Trophoblast cell (in vitro differentiated cells and primary cell): ENCODE data around the gene UNC93A.
"Not testable (repeated sequence)": the region's sequence is repeated elsewhere in the genome, so short reads cannot be mapped to it uniquely, and the experiment has no call there.

ENCODE experiments used
- DNase-seq, 2 donors: peaks; one replicate each; pipeline ENCODE4 v3.0.0-alpha.2; 2016
- H2AFZ ChIP-seq: 2 replicates; pipeline ENCODE4 v1.6.1; 2013; ENCODE audit warnings: low read length, moderate library complexity, mild to moderate bottlenecking; ENCODE audit not compliant: insufficient read depth, poor library complexity
- H2AK5ac ChIP-seq: 2 replicates; pipeline ENCODE4 v1.6.1; 2013; ENCODE audit warnings: mild to moderate bottlenecking, low read length
- H2BK120ac ChIP-seq: 2 replicates; pipeline ENCODE4 v1.6.1; 2013; ENCODE audit warnings: low read length, mild to moderate bottlenecking, moderate library complexity; ENCODE audit not compliant: insufficient read depth, poor library complexity
- H2BK12ac ChIP-seq: 2 replicates; pipeline ENCODE4 v1.6.1; 2013; ENCODE audit warnings: mild to moderate bottlenecking, low read length, moderate library complexity
- H2BK5ac ChIP-seq: 2 replicates; pipeline ENCODE4 v1.6.1; 2013; ENCODE audit warnings: low read length, low read depth, moderate library complexity, mild to moderate bottlenecking; ENCODE audit not compliant: poor library complexity
- H3K14ac ChIP-seq: 2 replicates; pipeline ENCODE4 v1.6.1; 2013; ENCODE audit warnings: mild to moderate bottlenecking, low read length
- H3K18ac ChIP-seq: 2 replicates; pipeline ENCODE4 v1.6.1; 2013; ENCODE audit warnings: mild to moderate bottlenecking, low read length
- H3K23ac ChIP-seq: 2 replicates; pipeline ENCODE4 v1.6.1; 2013; ENCODE audit warnings: low read length
- H3K27ac ChIP-seq: 2 replicates; pipeline ENCODE4 v1.5.1; 2013; ENCODE audit warnings: low read depth, mild to moderate bottlenecking, inconsistent platforms, low read length, moderate library complexity
- H3K27me3 ChIP-seq: 2 replicates; pipeline ENCODE4 v1.6.1; 2013; ENCODE audit warnings: inconsistent platforms, mild to moderate bottlenecking, low read length, moderate library complexity; ENCODE audit not compliant: insufficient read depth
- H3K36me3 ChIP-seq, 2 experiments: 1 replicate in 1 of 2; 2 replicates in 1 of 2; pipeline ENCODE4 v1.6.1; 2013; ENCODE audit warnings: low read length in 2 of 2, mild to moderate bottlenecking in 2 of 2, moderate library complexity in 1 of 2; ENCODE audit not compliant: insufficient read depth in 2 of 2, control insufficient read depth in 1 of 2
- H3K4ac ChIP-seq: 2 replicates; pipeline ENCODE4 v1.6.1; 2013; ENCODE audit warnings: low read depth, mild to moderate bottlenecking, low read length, moderate library complexity
- H3K4me1 ChIP-seq, 2 experiments: 1 replicate in 1 of 2; 2 replicates in 1 of 2; pipeline ENCODE4 v1.6.1; 2013; ENCODE audit warnings: low read length in 2 of 2, mild to moderate bottlenecking in 2 of 2, moderate library complexity in 1 of 2; ENCODE audit not compliant: insufficient read depth in 2 of 2, control insufficient read depth in 1 of 2
- H3K4me2 ChIP-seq: 2 replicates; pipeline ENCODE4 v1.6.1; 2013; ENCODE audit warnings: inconsistent platforms, mild to moderate bottlenecking, low read length, moderate library complexity
- H3K4me3 ChIP-seq: 2 replicates; pipeline ENCODE4 v1.5.1; 2013; ENCODE audit warnings: mild to moderate bottlenecking, low read depth, low read length, inconsistent platforms
- H3K79me1 ChIP-seq: one replicate; pipeline ENCODE4 v1.6.1; 2013; ENCODE audit warnings: low read length
- H3K79me2 ChIP-seq: 2 replicates; pipeline ENCODE4 v1.6.1; 2013; ENCODE audit warnings: low read length, mild to moderate bottlenecking; ENCODE audit not compliant: control insufficient read depth, insufficient read depth, poor library complexity
- H3K9ac ChIP-seq: 2 replicates; pipeline ENCODE4 v1.6.1; 2013; ENCODE audit warnings: mild to moderate bottlenecking, low read length
- H3K9me3 ChIP-seq: 2 replicates; pipeline ENCODE4 v1.6.1; 2013; ENCODE audit warnings: low read depth, mild to moderate bottlenecking, control low read depth, inconsistent platforms, low read length; ENCODE audit not compliant: insufficient read depth
- H4K12ac ChIP-seq: 2 replicates; pipeline ENCODE4 v1.6.1; 2013; ENCODE audit warnings: low read depth, mild to moderate bottlenecking, low read length, moderate library complexity
- H4K8ac ChIP-seq: 2 replicates; pipeline ENCODE4 v1.6.1; 2013; ENCODE audit warnings: low read depth, mild to moderate bottlenecking, low read length, moderate library complexity
- H4K91ac ChIP-seq: one replicate; pipeline ENCODE4 v1.6.1; 2013; ENCODE audit warnings: low read depth, mild to moderate bottlenecking, low read length, moderate library complexity
- WGBS: extraction: QIAGEN DNeasy Blood & Tissue Kit; methylation state at CpG from one replicate; pipeline ENCODE4 v1.1.7; 2013; ENCODE audit warnings: missing lambda C conversion rate; ENCODE audit not compliant: insufficient read length, insufficient coverage; ENCODE audit errors: extremely low coverage; 5-methylcytosine and 5-hydroxymethylcytosine counted together

UNC93A gene

DNA sequence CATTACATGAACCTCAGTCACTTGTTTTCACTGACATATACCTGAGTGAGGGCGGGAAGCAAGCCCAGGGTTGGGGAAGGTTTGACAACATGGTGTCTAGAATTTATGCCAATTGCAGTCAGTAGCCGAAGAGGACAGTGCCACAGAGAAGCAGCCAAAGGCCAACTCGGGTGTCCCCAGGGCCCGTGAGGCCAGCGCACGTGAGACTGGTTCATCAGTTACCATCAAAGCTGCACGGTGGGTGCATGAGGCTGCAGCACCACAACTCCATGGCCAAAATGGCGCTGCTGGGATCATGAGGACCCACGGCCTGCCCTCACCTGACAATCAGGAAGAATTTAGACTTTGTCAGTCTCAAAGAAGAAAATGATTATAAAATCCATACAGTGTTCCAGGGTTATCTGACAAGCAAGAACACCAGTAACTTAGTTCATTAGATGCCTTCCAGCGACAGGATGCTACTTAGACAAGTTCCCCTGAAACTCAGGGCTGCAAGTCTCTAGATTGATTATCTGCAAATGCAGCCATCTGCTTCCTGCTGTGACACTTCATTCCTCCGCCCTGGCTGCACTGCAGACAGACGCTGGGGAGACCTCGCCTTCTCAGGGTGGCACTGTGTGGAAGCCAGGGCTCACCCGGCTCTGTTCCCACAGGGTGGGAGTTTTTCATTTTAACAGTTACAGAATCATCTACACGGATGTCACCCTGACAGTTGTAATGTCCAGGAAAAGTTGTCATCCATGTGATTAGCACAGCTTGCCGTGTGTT, 12.8 kb upstream of the UNC93A start:
- not testable (repeated sequence) for H3K9me3 ChIP-seq, H3K18ac ChIP-seq, H2AFZ ChIP-seq, H3K4me2 ChIP-seq, H3K36me3 ChIP-seq, H3K79me2 ChIP-seq, H3K9ac ChIP-seq, H4K12ac ChIP-seq, DNase-seq, H3K27me3 ChIP-seq
- Histone ChIP-seq H3K27ac (peak overlapping the region; percentile 20), H4K91ac (peak overlapping the region; percentile 71), H2BK5ac (peak overlapping the region; percentile 61), H2BK12ac (peak overlapping the region; percentile 19), H4K8ac (peak overlapping the region; percentile 8), H3K4me1 (peaks cover 11 to 23% of the 10 kb centered on the region in 2 experiments), H3K14ac (peak overlapping the region; percentile 12), H3K4me3 (peak overlapping the region; percentile 15), H3K4ac (peak overlapping the region; percentile 30), H3K79me1 (peaks cover 11% of the 10 kb centered on the region), H2BK120ac (peak overlapping the region; percentile 6), H3K23ac (peak overlapping the region; percentile 37), H2AK5ac (peak overlapping the region; percentile 18)
- WGBS: no CpG with 5 or more reads among the region's 16 CpGs

DNA sequence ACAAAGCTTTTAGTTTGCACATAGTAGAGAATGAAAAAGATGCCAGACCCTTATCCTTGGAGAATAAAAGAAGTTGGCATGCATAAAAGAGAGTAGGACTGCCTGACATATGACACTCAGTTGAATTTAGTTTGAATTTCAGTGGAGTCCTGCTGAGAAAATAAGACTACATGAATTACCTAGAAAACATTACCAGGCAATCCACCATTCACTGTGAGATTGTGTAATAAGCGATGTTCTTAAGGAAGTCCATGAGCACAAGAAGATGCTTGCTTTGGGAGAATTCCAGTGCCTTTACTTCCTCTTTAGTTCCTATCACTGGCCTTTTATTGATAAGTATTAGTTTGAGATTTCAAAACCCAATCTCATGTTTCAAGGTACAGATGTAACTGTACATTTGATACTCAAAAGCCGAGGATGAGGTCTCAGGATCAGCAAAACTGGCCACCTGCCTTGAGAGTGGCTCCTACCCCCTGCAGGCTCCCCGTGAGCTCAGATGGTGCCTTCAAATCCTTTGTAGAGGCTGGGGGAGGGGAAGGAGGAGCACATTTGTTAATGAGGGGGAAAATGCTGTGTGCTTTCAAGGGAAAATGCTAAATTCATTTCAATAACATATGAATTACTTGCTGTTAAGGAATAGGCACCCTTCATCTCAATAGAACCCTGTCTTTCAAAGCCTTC, 11.2 kb upstream of the UNC93A start:
- H3K14ac ChIP-seq: no peak overlapping the region
- H3K4me1 ChIP-seq: peaks cover 10 to 21% of the 10 kb centered on the region in 2 experiments
- H3K9me3 ChIP-seq: no peaks in the 10 kb centered on the region
- H2AK5ac ChIP-seq: no peak overlapping the region
- no peak overlapping the region for H3K4me2 ChIP-seq
- no peak overlapping the region for H3K23ac ChIP-seq
- H4K91ac ChIP-seq: no peak overlapping the region
- H2BK12ac ChIP-seq: no peak overlapping the region
- no peaks in the 10 kb centered on the region for H3K36me3 ChIP-seq
- DNase-seq: no peak
- no peak overlapping the region for H2AFZ ChIP-seq
- H4K12ac ChIP-seq: no peak overlapping the region
- H3K4ac ChIP-seq: no peak overlapping the region
- WGBS: no CpG with 5 or more reads among the region's 3 CpGs
- H3K4me3 ChIP-seq: no peak overlapping the region
- no peak overlapping the region for H4K8ac ChIP-seq
- H3K18ac ChIP-seq: no peak overlapping the region
- no peak overlapping the region for H2BK5ac ChIP-seq
- H3K9ac ChIP-seq: no peak overlapping the region
- H3K79me2 ChIP-seq: no peaks in the 10 kb centered on the region
- H3K27ac ChIP-seq: no peak overlapping the region
- no peak overlapping the region for H2BK120ac ChIP-seq
- H3K27me3 ChIP-seq: no peaks in the 10 kb centered on the region
- H3K79me1 ChIP-seq: peaks cover 11% of the 10 kb centered on the region

DNA sequence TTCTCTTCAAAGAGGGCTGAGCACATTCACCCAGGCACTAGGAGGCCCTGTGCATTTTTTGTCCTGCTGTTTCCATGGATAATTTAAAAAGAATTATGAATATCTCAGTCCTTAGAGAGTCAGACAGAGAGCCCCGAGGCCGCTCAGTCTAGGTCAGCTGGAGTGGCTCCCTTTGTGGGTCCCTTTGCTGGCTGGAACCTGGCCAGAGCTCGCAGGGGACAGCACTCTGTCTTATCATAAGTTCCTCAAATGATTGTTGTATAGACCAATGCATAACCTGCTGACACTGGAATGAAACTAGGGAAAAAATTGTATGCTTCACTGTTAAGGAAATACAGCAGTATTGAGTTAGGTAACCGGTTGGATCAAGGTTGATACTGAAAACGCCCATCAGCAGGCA, 10.6 kb upstream of the UNC93A start:
- not testable (repeated sequence) for H3K4me3 ChIP-seq, H4K8ac ChIP-seq, H4K91ac ChIP-seq, H3K36me3 ChIP-seq, H3K4ac ChIP-seq, H3K14ac ChIP-seq, H2BK120ac ChIP-seq, H3K79me2 ChIP-seq, H3K9me3 ChIP-seq, H4K12ac ChIP-seq, H2AFZ ChIP-seq, H3K18ac ChIP-seq, H3K27ac ChIP-seq, DNase-seq, H3K9ac ChIP-seq, H2BK5ac ChIP-seq, H3K23ac ChIP-seq, H2AK5ac ChIP-seq, H3K4me2 ChIP-seq, H3K27me3 ChIP-seq
- Histone ChIP-seq H3K4me1 (peaks cover 4 to 15% of the 10 kb centered on the region in 2 experiments), H2BK12ac (peak overlapping the region; percentile 84), H3K79me1 (peaks cover 11% of the 10 kb centered on the region)
- WGBS: no CpG with 5 or more reads among the region's 5 CpGs

DNA sequence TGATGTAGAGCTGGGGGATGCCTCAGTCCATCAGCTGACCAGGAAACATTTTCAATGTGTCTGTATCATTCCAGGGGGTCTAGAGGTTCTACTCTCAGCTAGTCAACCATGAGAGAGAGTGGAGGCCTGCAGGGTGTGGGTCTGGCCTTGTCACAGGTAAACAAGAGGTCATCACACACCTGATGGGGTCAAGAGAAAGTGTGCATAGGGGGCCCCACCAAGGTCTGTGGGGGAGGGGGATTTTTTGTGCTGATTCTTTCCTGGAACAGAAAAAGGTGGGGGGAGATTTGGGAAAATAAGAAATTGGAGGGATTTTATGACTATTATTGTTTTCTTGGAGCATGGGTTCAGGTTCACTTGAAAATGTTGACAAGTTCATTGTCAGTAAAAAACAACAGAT, 8.9 kb upstream of the UNC93A start:
- Histone ChIP-seq H3K9ac (peak overlapping the region; percentile 8), H2AK5ac (no peak overlapping the region), H3K9me3 (no peaks in the 10 kb centered on the region), H3K27ac (no peak overlapping the region), H3K36me3 (no peaks in the 10 kb centered on the region), H4K91ac (no peak overlapping the region), H2AFZ (no peak overlapping the region), H3K4me2 (no peak overlapping the region), H4K12ac (no peak overlapping the region), H3K27me3 (no peaks in the 10 kb centered on the region), H2BK120ac (no peak overlapping the region), H4K8ac (no peak overlapping the region), H3K4me3 (no peak overlapping the region), H3K4me1 (peaks cover 4 to 10% of the 10 kb centered on the region in 2 experiments), H3K79me2 (no peaks in the 10 kb centered on the region), H3K18ac (no peak overlapping the region), H3K14ac (no peak overlapping the region), H3K4ac (no peak overlapping the region), H3K23ac (no peak overlapping the region), H2BK12ac (no peak overlapping the region), H3K79me1 (peaks cover 8% of the 10 kb centered on the region), H2BK5ac (no peak overlapping the region)
- DNase-seq: no peak
